Keratinocyte (primary cell): ENCODE results near the gene FKBP1A. TPM values are rescaled to one million over a fixed set of nuclear protein-coding genes. Genes with fewer than 3 reads are reported as not detected.

Experiments used
- DNase-seq: peaks from one replicate; pipeline ENCODE4 v3.0.0-alpha.2; 2011; ENCODE audit warnings: low read depth, missing footprints, low spot score
- FAIRE-seq: peaks from 2 replicates; lab custom pipeline; 2011; peaks lifted over from hg19 to GRCh38; lab: Jason Lieb, UNC
- H2AFZ ChIP-seq: 2 replicates; pipeline ENCODE4 v1.6.0; 2012; ENCODE audit warnings: low read length, control low read depth, inconsistent platforms; ENCODE audit not compliant: control insufficient read depth
- H3K27ac ChIP-seq: 2 replicates; pipeline ENCODE4 v1.5.1; 2011; ENCODE audit warnings: low read length; ENCODE audit not compliant: control insufficient read depth, insufficient read depth
- H3K27me3 ChIP-seq: 3 replicates; pipeline ENCODE4 v1.6.0; 2011; ENCODE audit warnings: low read length; ENCODE audit not compliant: control insufficient read depth, insufficient read depth; ENCODE audit errors: extremely low read depth
- H3K36me3 ChIP-seq, 2 experiments: 2 replicates in 1 of 2; 3 replicates in 1 of 2; pipeline ENCODE4 v1.5.1; 2011; ENCODE audit warnings: low read length in 2 of 2, mild to moderate bottlenecking in 1 of 2; ENCODE audit not compliant: control insufficient read depth in 2 of 2, insufficient read depth in 2 of 2; ENCODE audit errors: extremely low read depth in 1 of 2
- H3K4me1 ChIP-seq: 3 replicates; pipeline ENCODE4 v1.5.1; 2011; ENCODE audit warnings: low read length; ENCODE audit not compliant: control insufficient read depth, insufficient read depth; ENCODE audit errors: extremely low read depth
- H3K4me2 ChIP-seq: 3 replicates; pipeline ENCODE4 v1.6.0; 2011; ENCODE audit warnings: low read depth, low read length; ENCODE audit not compliant: control insufficient read depth, insufficient read depth; ENCODE audit errors: extremely low read depth
- H3K4me3 ChIP-seq, 3 experiments: fragments of 200-600 bp in 1 of 3; sonication (generic) in 1 of 3; 2 replicates in 2 of 3; 3 replicates in 1 of 3; pipeline ENCODE4 v1.5.1; 2011 to 2016; ENCODE audit warnings: low read length in 3 of 3, mild to moderate bottlenecking in 3 of 3, control low read depth in 2 of 3, inconsistent platforms in 1 of 3, low read depth in 1 of 3, mixed read lengths in 1 of 3, mixed run types in 1 of 3, moderate library complexity in 1 of 3; ENCODE audit not compliant: control insufficient read depth in 2 of 3, insufficient read depth in 2 of 3; ENCODE audit errors: extremely low read depth in 1 of 3
- H3K79me2 ChIP-seq: 2 replicates; pipeline ENCODE4 v1.6.0; 2012; ENCODE audit warnings: low read length; ENCODE audit not compliant: control insufficient read depth, insufficient read depth
- H3K9ac ChIP-seq: 3 replicates; pipeline ENCODE4 v1.6.0; 2011; ENCODE audit warnings: low read length; ENCODE audit not compliant: control insufficient read depth, insufficient read depth; ENCODE audit errors: extremely low read depth
- H3K9me1 ChIP-seq: 3 replicates; pipeline ENCODE4 v1.6.0; 2011; ENCODE audit warnings: low read length; ENCODE audit not compliant: control insufficient read depth, insufficient read depth; ENCODE audit errors: extremely low read depth
- H3K9me3 ChIP-seq: 2 replicates; pipeline ENCODE4 v1.5.1; 2012; ENCODE audit warnings: low read depth, low read length; ENCODE audit not compliant: control insufficient read depth
- H4K20me1 ChIP-seq: 3 replicates; pipeline ENCODE4 v1.6.0; 2011; ENCODE audit warnings: low read length; ENCODE audit not compliant: control insufficient read depth, insufficient read depth; ENCODE audit errors: extremely low read depth
- EZH2 ChIP-seq: IDR thresholded peaks from one replicate; pipeline ENCODE4 v1.6.1; 2012; ENCODE audit warnings: inconsistent platforms, mild to moderate bottlenecking, low read length, moderate library complexity
- dilution Hi-C: fragments of 300-500 bp; cut with MboI; formaldehyde crosslinking; loops from one replicate; pipeline ENCODE4 v1.7.0; 2020; ENCODE audit warnings: low sequenced_read_pairs; ENCODE audit not compliant: extremely low pct_ligation_motif_present
- polyA plus RNA-seq, 5 experiments: library from polyadenylated mRNA; depleted of rRNA in 3 of 5; stranded (reverse) in 3 of 5; stranded (forward) in 1 of 5; unstranded in 1 of 5; fragments of >200 nt; gene quantifications; 1 replicate in 1 of 5; 2 replicates in 3 of 5; 3 replicates in 1 of 5; pipeline versions ENCODE4 v1.2.1 to v1.2.3, GENCODE V29; 2011 to 2012; ENCODE audit warnings: missing spikeins in 2 of 5, low read depth in 1 of 5, low replicate concordance in 1 of 5
- TF ChIP-seq, protein P1 (sequence below), 3 experiments: IDR thresholded peaks in 1 of 3; conservative IDR thresholded peaks in 1 of 3; optimal IDR thresholded peaks in 1 of 3; 2 replicates in 2 of 3; 3 replicates in 1 of 3; pipeline versions ENCODE3 to v1.5.1; 2011; ENCODE audit warnings: low read length in 3 of 3, mild to moderate bottlenecking in 3 of 3, moderate library complexity in 2 of 3, control low read depth in 1 of 3, inconsistent platforms in 1 of 3; ENCODE audit not compliant: insufficient read depth in 2 of 3; ENCODE audit errors: extremely low read depth in 1 of 3

FKBP1A gene
- polyA plus RNA-seq, 1 donor (not counting 4 experiments of a cell fraction or from before 2014, with no cell fraction given), result 1,010 TPM

DNA sequence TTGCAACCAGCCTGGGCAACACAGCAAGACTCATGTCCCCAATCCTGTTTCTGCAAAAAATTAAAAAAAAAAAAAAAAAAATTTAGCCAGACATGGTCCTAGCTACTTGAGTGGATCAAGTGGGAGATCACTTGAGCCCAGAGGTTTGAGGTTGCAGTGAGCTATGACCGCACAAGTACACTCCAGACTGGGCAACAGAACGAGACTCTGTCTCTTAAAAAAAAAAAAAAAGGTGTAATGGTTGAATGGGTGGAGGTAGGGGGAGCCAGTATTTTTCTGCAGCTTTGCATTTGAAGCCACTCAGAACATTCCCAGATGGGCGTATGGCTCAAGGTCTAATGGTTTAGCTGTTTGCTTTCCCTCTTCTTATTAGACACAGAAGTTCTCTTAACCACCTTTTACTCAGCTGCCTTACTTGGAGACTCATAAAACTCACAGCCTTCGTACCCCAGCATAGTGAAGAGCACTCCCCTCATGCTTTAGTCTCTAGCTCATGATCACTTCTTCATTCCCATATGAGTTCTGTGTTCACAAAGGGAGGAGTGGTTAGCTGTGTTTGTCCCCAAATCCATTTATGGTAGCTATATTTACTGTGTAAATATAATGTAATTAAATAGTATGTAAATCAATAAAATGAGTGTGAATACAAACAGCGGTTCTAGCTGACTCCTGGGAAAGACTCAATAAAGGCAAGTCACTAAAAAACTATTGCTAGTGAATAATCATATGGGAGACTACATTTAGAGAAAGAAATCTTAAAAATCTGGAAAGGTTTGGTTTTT, 9.0 kb downstream of the FKBP1A start:
- Histone ChIP-seq H4K20me1 (peaks cover 77% of the 10 kb centered on the region), H3K79me2 (peaks cover 100% of the 10 kb centered on the region), H3K9me3 (no peaks in the 10 kb centered on the region), H3K4me1 (peaks cover 31% of the 10 kb centered on the region), H3K27ac (no peak overlapping the region), H3K4me2 (no peak overlapping the region), H3K4me3 (no peak overlapping the region), H3K36me3 (peaks cover 14 to 24% of the 10 kb centered on the region in 2 experiments), H2AFZ (no peak overlapping the region), H3K9ac (no peak overlapping the region), H3K27me3 (no peaks in the 10 kb centered on the region), H3K9me1 (peaks cover 7% of the 10 kb centered on the region)
- dilution Hi-C loops, result no loop called here
- FAIRE-seq (no peak), DNase-seq (no peak)
- TF ChIP-seq, protein P1, sequence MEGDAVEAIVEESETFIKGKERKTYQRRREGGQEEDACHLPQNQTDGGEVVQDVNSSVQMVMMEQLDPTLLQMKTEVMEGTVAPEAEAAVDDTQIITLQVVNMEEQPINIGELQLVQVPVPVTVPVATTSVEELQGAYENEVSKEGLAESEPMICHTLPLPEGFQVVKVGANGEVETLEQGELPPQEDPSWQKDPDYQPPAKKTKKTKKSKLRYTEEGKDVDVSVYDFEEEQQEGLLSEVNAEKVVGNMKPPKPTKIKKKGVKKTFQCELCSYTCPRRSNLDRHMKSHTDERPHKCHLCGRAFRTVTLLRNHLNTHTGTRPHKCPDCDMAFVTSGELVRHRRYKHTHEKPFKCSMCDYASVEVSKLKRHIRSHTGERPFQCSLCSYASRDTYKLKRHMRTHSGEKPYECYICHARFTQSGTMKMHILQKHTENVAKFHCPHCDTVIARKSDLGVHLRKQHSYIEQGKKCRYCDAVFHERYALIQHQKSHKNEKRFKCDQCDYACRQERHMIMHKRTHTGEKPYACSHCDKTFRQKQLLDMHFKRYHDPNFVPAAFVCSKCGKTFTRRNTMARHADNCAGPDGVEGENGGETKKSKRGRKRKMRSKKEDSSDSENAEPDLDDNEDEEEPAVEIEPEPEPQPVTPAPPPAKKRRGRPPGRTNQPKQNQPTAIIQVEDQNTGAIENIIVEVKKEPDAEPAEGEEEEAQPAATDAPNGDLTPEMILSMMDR (optimal IDR thresholded peaks at IDR 0.05 in 1 of 3, IDR thresholded peaks at IDR 0.05 in 1 of 3, conservative IDR thresholded peaks at IDR 0.05 in 1 of 3; ENCODE audit: extremely low read depth in 1 of 3, insufficient read depth in 2 of 3, low read length in 3 of 3), result no peak
- TF ChIP-seq EZH2, result no peak

DNA sequence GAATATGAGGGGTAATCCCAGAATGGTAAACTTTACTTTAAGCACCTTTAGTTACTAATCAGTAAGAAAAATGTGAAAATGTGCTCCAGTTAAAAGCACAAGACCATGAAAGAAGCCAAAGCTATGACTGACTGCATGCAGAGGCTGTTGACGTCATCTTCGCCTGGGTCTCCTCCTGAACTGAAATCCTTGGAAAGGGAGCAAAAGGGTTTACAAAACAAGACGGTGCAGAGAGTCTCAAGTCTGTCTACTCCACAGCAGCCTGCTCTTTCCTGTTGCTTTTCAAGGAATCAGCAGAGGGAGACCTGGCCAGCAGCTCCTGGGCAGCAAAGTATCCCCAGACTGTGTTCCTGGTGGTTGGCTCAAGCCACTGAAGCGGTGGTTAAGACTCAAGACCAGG, 10.2 kb downstream of the FKBP1A start:
- no peaks in the 10 kb centered on the region for H3K27me3 ChIP-seq
- H4K20me1 ChIP-seq, result peaks cover 76% of the 10 kb centered on the region
- peaks cover 100% of the 10 kb centered on the region for H3K79me2 ChIP-seq
- H3K4me1 ChIP-seq, result peaks cover 40% of the 10 kb centered on the region
- no peak overlapping the region for H3K9ac ChIP-seq
- DNase-seq, result no peak
- dilution Hi-C loops, result no loop called here
- H3K9me1 ChIP-seq, result peaks cover 12% of the 10 kb centered on the region
- peaks cover 10 to 28% of the 10 kb centered on the region in 2 experiments for H3K36me3 ChIP-seq
- no peak overlapping the region for H3K27ac ChIP-seq
- no peaks in the 10 kb centered on the region for H3K9me3 ChIP-seq
- no peak for FAIRE-seq
- H3K4me2 ChIP-seq, result no peak overlapping the region
- H2AFZ ChIP-seq, result no peak overlapping the region
- no peak for TF ChIP-seq EZH2
- TF ChIP-seq, protein P1 (optimal IDR thresholded peaks at IDR 0.05 in 1 of 3, IDR thresholded peaks at IDR 0.05 in 1 of 3, conservative IDR thresholded peaks at IDR 0.05 in 1 of 3; ENCODE audit: extremely low read depth in 1 of 3, insufficient read depth in 2 of 3, low read length in 3 of 3), result no peak
- no peak overlapping the region for H3K4me3 ChIP-seq
